HCT116 (cell line): ENCODE measurements around the gene ST6GALNAC5. TPM values are rescaled to one million over a fixed set of nuclear protein-coding genes. Genes with fewer than 3 reads are reported as not detected.

Experiments used
- ATAC-seq: fragments of 200-7000 bp; cut with Tn5 transposase; 2 replicates; pipeline ENCODE4 v1.9.1; 2020; ENCODE audit warnings: mild to moderate bottlenecking, moderate library complexity
- BruUV-seq: library from RNA; stranded (reverse); fragments of 400-500 nt; replicated peaks from 2 replicates; lab custom pipeline; 2021; lab: Mats Ljungman, UMichigan
- CTCF ChIA-PET: fragments of 300-600 bp; sonication (Branson Sonifier 250); formaldehyde crosslinking; loops from one replicate; lab custom pipeline; 2021; ENCODE audit warnings: antibody characterized with exemption; lab: Charles Lee
- POLR2A ChIA-PET: fragments of 300-600, 350-600 bp; sonication (Branson Sonifier 250); formaldehyde crosslinking; loops from one replicate; lab custom pipeline; 2021; ENCODE audit warnings: antibody characterized with exemption; lab: Charles Lee
- RAD21 ChIA-PET, 2 experiments: fragments of 300-600 bp; sonication (Branson Sonifier 250); formaldehyde crosslinking; loops; one replicate each; lab custom pipeline; 2023; ENCODE audit warnings: low total read pairs in 2 of 2; ENCODE audit not compliant: uncharacterized antibody in 2 of 2, unreplicated experiment in 2 of 2, low non-redundant PET in 1 of 2; lab: Charles Lee
- DNase-seq: peaks from one replicate; pipeline ENCODE4 v3.0.0-alpha.2; 2010; ENCODE audit warnings: low read depth, low spot score
- H2AFZ ChIP-seq: fragments of 200-600 bp; shearing (Covaris generic), sonication (generic); 2 replicates; pipeline ENCODE4 v1.6.1; 2017; ENCODE audit warnings: low read depth, mixed run types, mixed read lengths, antibody characterized with exemption, low read length; ENCODE audit not compliant: poor library complexity, severe bottlenecking
- H3K27ac ChIP-seq: 2 replicates; pipeline ENCODE4 v1.5.1; 2012; ENCODE audit warnings: low read depth, low read length
- H3K27me3 ChIP-seq: fragments of 200-600 bp; sonication (generic); 2 replicates; pipeline ENCODE4 v1.6.1; 2016; ENCODE audit warnings: mixed run types, low read length, mixed read lengths; ENCODE audit not compliant: insufficient read depth
- H3K36me3 ChIP-seq, 2 experiments: fragments of 200-500 bp in 1 of 2; fragments of 200-600 bp in 1 of 2; sonication (Bioruptor generic) in 1 of 2; sonication (generic) in 1 of 2; 2 replicates each; pipeline versions ENCODE4 v1.5.1 to v1.6.1; 2014 to 2016; ENCODE audit warnings: low read length in 2 of 2, inconsistent platforms in 1 of 2, mixed read lengths in 1 of 2, mixed run types in 1 of 2; ENCODE audit not compliant: insufficient read depth in 2 of 2, control insufficient read depth in 1 of 2
- H3K4me1 ChIP-seq, 2 experiments: fragments of 200-600 bp in 1 of 2; sonication (generic) in 1 of 2; 2 replicates each; pipeline versions ENCODE4 v1.5.1 to v1.6.1; 2012 to 2017; ENCODE audit warnings: low read length in 2 of 2, inconsistent platforms in 1 of 2, mild to moderate bottlenecking in 1 of 2, mixed read lengths in 1 of 2, mixed run types in 1 of 2, moderate library complexity in 1 of 2; ENCODE audit not compliant: insufficient read depth in 2 of 2, control insufficient read depth in 1 of 2
- H3K4me2 ChIP-seq: fragments of 200-600 bp; sonication (generic); 2 replicates; pipeline ENCODE4 v1.6.1; 2017; ENCODE audit warnings: mixed run types, low read length, mixed read lengths
- H3K4me3 ChIP-seq, 2 experiments: fragments of 200-600 bp in 1 of 2; sonication (generic) in 1 of 2; replicated peaks in 1 of 2; 2 replicates each; pipeline ENCODE4 v1.5.1; 2011 to 2016; ENCODE audit warnings: low read length in 2 of 2, control low read depth in 1 of 2, low read depth in 1 of 2, mild to moderate bottlenecking in 1 of 2, mixed read lengths in 1 of 2, mixed run types in 1 of 2
- H3K79me2 ChIP-seq: fragments of 200-600 bp; sonication (generic); 2 replicates; pipeline ENCODE4 v1.6.1; 2017; ENCODE audit warnings: mild to moderate bottlenecking, mixed run types, low read length, moderate library complexity, mixed read lengths; ENCODE audit not compliant: insufficient read depth
- H3K9ac ChIP-seq: fragments of 200-600 bp; sonication (generic); 2 replicates; pipeline ENCODE4 v1.6.1; 2016; ENCODE audit warnings: low read length, mixed read lengths
- H3K9me2 ChIP-seq: fragments of 200-600 bp; sonication (generic), shearing (Covaris generic); 2 replicates; pipeline ENCODE4 v1.6.1; 2017; ENCODE audit warnings: mixed run types, mild to moderate bottlenecking, moderate library complexity; ENCODE audit not compliant: insufficient read depth
- H3K9me3 ChIP-seq, 2 experiments: fragments of 200-500 bp in 1 of 2; fragments of 200-600 bp in 1 of 2; sonication (Bioruptor generic) in 1 of 2; sonication (generic) in 1 of 2; 2 replicates each; pipeline ENCODE4 v1.6.1; 2014 to 2017; ENCODE audit warnings: low read length in 2 of 2, mixed read lengths in 2 of 2, inconsistent platforms in 1 of 2, low read depth in 1 of 2, mild to moderate bottlenecking in 1 of 2, mixed run types in 1 of 2, moderate library complexity in 1 of 2; ENCODE audit not compliant: control insufficient read depth in 1 of 2, insufficient read depth in 1 of 2
- H4K20me1 ChIP-seq: fragments of 200-600 bp; sonication (generic), shearing (Covaris generic); 2 replicates; pipeline ENCODE4 v1.6.1; 2017; ENCODE audit warnings: mixed run types, mild to moderate bottlenecking, moderate library complexity; ENCODE audit not compliant: insufficient read depth
- CEBPB ChIP-seq: IDR thresholded peaks from 2 replicates; pipeline ENCODE4 v1.6.1; 2012; ENCODE audit warnings: low read depth
- EGR1 ChIP-seq: IDR thresholded peaks from 2 replicates; pipeline ENCODE4 v1.6.1; 2012; ENCODE audit warnings: low read depth
- EZH2phosphoT487 ChIP-seq: fragments of 200-600 bp; IDR thresholded peaks from 2 replicates; pipeline ENCODE4 v1.6.1; 2018; ENCODE audit warnings: antibody characterized with exemption, borderline replicate concordance
- FOSL1 ChIP-seq: IDR thresholded peaks from 2 replicates; pipeline ENCODE4 v1.6.1; 2012; ENCODE audit warnings: low read depth
- JUND ChIP-seq: IDR thresholded peaks from 2 replicates; pipeline ENCODE4 v1.6.1; 2012
- RAD21 ChIP-seq: IDR thresholded peaks from 2 replicates; pipeline ENCODE4 v1.6.1; 2012; ENCODE audit warnings: low read depth, mild to moderate bottlenecking
- TCF7L2 ChIP-seq: IDR thresholded peaks from 2 replicates; pipeline ENCODE4 v1.7.0; 2011; ENCODE audit warnings: borderline replicate concordance, inconsistent platforms; ENCODE audit not compliant: insufficient read depth, insufficient read length; ENCODE audit errors: extremely low read depth
- ZFX ChIP-seq: fragments of 450-650 bp; IDR thresholded peaks from 2 replicates; pipeline ENCODE4 v1.6.1; 2017
- ZNF274 ChIP-seq: fragments of 200-500 bp; sonication (Bioruptor generic); IDR thresholded peaks from 2 replicates; pipeline ENCODE4 v1.6.1; 2014; ENCODE audit warnings: mild to moderate bottlenecking, low read depth, low read length, inconsistent platforms
- intact Hi-C: fragments of 100-400 bp; cut with micrococcal nuclease; formaldehyde crosslinking; loops from 2 replicates; pipeline ENCODE4 v1.10.0; 2022
- total RNA-seq: library from RNA; stranded (reverse); gene quantifications from one replicate; pipeline ENCODE4 v1.2.1, GENCODE V29; 2021; ENCODE audit not compliant: unreplicated experiment
- TF ChIP-seq, protein P1 (sequence below): IDR thresholded peaks from 2 replicates; pipeline ENCODE4 v1.6.1; 2012
- TF ChIP-seq, protein P2 (sequence below): IDR thresholded peaks from 2 replicates; pipeline ENCODE4 v1.6.1; 2012; ENCODE audit warnings: low read depth

The ST6GALNAC5 gene
- total RNA-seq, 1 experiment from 2014 or later, result 1.2 TPM

DNA sequence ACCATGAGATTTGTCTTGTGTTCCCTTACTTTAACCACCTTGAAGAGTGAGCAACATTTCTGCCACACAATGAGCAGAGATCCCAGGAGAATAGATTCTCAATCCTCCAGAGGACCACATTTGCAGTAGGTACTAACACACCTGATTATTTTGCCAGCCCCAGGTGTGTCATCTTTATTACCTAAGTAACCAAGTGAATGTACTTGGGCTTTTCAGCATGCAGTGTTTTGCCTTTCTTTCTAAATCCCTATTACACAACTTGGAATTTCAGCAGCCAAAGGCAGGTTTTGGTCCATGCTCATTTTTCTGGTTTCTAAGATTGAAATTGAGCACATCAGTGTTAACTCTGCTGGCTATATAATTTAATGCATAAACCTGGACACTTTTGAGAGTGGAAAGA is 43.2 kb upstream of the ST6GALNAC5 start (continued):
- TF ChIP-seq, protein P1, sequence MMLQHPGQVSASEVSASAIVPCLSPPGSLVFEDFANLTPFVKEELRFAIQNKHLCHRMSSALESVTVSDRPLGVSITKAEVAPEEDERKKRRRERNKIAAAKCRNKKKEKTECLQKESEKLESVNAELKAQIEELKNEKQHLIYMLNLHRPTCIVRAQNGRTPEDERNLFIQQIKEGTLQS, result no peak
- TF ChIP-seq ZNF274, result no peak
- no peak for TF ChIP-seq EGR1
- TF ChIP-seq JUND, result no peak
- TF ChIP-seq CEBPB, result no peak
- no peak for TF ChIP-seq TCF7L2

DNA sequence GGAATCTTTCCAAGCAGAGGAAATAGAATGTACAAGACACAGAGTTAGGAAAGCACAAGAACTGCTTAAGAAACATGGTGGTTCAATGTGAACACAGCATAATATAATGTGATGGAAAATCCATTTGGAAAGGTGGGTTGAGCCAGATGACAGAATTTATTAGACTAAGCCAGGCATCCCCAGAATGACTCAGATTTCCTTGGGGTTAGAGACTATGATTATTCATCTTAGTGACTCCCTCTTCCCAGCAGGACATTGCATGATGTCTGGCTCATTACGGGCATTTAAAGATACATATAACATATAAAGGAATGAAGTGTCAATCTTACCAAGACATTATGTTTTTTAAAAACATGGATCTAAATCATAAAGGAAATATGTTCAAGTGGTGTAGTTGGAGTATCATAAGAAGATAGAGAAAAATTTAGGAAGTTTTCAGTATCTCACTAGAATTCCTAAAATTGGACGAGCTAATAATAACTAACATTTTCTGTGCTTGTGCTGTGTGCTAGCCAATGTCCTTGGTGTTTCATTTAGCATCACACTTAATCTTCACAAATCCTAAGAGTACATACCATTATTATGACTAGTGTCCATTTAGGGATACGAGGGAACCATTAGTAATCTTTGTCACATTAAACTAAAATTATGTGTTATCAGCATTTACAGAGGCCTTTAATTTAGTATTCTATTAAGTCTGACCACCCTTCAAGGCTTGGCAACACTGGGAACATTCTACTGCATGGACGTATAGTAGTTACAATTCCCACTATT is 41.0 kb upstream of the ST6GALNAC5 start:
- ATAC-seq (no peak), DNase-seq (no peak)
- Histone ChIP-seq H3K27me3 (no peaks in the 10 kb centered on the region), H3K4me1 (no peaks in the 10 kb centered on the region), H3K79me2 (no peaks in the 10 kb centered on the region), H3K9me2 (no peaks in the 10 kb centered on the region), H3K4me3 (no peak overlapping the region), H3K36me3 (no peaks in the 10 kb centered on the region), H3K4me2 (no peak overlapping the region), H2AFZ (no peak overlapping the region), H3K9ac (no peak overlapping the region), H4K20me1 (no peaks in the 10 kb centered on the region), H3K27ac (no peak overlapping the region), H3K9me3 (no peaks in the 10 kb centered on the region)
- POLR2A ChIA-PET, result no interaction called here
- RAD21 ChIA-PET, result no interaction called here
- no TSS peak for BruUV-seq
- CTCF ChIA-PET, result no interaction called here
- intact Hi-C loops, result no loop called here
- TF ChIP-seq FOSL1, result no peak
- TF ChIP-seq EZH2phosphoT487, result no peak
- TF ChIP-seq, protein P2, sequence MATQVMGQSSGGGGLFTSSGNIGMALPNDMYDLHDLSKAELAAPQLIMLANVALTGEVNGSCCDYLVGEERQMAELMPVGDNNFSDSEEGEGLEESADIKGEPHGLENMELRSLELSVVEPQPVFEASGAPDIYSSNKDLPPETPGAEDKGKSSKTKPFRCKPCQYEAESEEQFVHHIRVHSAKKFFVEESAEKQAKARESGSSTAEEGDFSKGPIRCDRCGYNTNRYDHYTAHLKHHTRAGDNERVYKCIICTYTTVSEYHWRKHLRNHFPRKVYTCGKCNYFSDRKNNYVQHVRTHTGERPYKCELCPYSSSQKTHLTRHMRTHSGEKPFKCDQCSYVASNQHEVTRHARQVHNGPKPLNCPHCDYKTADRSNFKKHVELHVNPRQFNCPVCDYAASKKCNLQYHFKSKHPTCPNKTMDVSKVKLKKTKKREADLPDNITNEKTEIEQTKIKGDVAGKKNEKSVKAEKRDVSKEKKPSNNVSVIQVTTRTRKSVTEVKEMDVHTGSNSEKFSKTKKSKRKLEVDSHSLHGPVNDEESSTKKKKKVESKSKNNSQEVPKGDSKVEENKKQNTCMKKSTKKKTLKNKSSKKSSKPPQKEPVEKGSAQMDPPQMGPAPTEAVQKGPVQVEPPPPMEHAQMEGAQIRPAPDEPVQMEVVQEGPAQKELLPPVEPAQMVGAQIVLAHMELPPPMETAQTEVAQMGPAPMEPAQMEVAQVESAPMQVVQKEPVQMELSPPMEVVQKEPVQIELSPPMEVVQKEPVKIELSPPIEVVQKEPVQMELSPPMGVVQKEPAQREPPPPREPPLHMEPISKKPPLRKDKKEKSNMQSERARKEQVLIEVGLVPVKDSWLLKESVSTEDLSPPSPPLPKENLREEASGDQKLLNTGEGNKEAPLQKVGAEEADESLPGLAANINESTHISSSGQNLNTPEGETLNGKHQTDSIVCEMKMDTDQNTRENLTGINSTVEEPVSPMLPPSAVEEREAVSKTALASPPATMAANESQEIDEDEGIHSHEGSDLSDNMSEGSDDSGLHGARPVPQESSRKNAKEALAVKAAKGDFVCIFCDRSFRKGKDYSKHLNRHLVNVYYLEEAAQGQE, result no peak
- no peak for TF ChIP-seq RAD21
- TF ChIP-seq, protein P1, result no peak
- TF ChIP-seq ZFX, result no peak
